GM23338 (cell line): Measurements from ENCODE around the gene SNCB. TPM values are rescaled to one million over a fixed set of nuclear protein-coding genes. Genes with fewer than 3 reads are reported as not detected.

Experiments used
- ATAC-seq: fragments of 200-7000 bp; cut with Tn5 transposase; 3 replicates; pipeline ENCODE4 v1.9.1; 2020
- DNase-seq: peaks from one replicate; pipeline ENCODE4 v3.0.0-alpha.2; 2015; ENCODE audit warnings: low spot score
- H2AFZ ChIP-seq: fragments of 200-600 bp; sonication (generic); 2 replicates; pipeline ENCODE4 v1.8.0; 2016; ENCODE audit warnings: antibody characterized with exemption, mild to moderate bottlenecking, moderate library complexity
- H3F3A ChIP-seq: fragments of 200-600 bp; sonication (generic); replicated peaks from 2 replicates; pipeline ENCODE4 v1.8.0; 2017; ENCODE audit warnings: antibody characterized with exemption, mixed run types, low read depth
- H3K27ac ChIP-seq: fragments of 200-600 bp; sonication (generic); 2 replicates; pipeline ENCODE4 v1.6.1; 2016; ENCODE audit warnings: low read depth
- H3K27me3 ChIP-seq: fragments of 200-600 bp; sonication (generic); 2 replicates; pipeline ENCODE4 v1.8.0; 2016; ENCODE audit warnings: mild to moderate bottlenecking, mixed run types, moderate library complexity; ENCODE audit not compliant: insufficient read depth
- H3K36me3 ChIP-seq: fragments of 200-600 bp; sonication (generic); 2 replicates; pipeline ENCODE4 v1.8.0; 2016; ENCODE audit warnings: mild to moderate bottlenecking; ENCODE audit not compliant: insufficient read depth
- H3K4me1 ChIP-seq: fragments of 200-600 bp; sonication (generic); 2 replicates; pipeline ENCODE4 v1.8.0; 2016; ENCODE audit warnings: mild to moderate bottlenecking, moderate library complexity; ENCODE audit not compliant: insufficient read depth
- H3K4me2 ChIP-seq: fragments of 200-600 bp; sonication (generic); 2 replicates; pipeline ENCODE4 v1.7.1; 2017; ENCODE audit warnings: mixed run types
- H3K4me3 ChIP-seq: fragments of 200-600 bp; sonication (generic); 2 replicates; pipeline ENCODE4 v1.6.1; 2016; ENCODE audit warnings: mixed run types
- H3K79me2 ChIP-seq: fragments of 200-600 bp; sonication (generic); replicated peaks from 2 replicates; pipeline ENCODE4 v1.8.0; 2017; ENCODE audit warnings: mild to moderate bottlenecking; ENCODE audit not compliant: insufficient read depth
- H3K9me2 ChIP-seq: fragments of 200-600 bp; sonication (generic); 2 replicates; pipeline ENCODE4 v1.8.0; 2017; ENCODE audit not compliant: insufficient read depth
- H4K20me1 ChIP-seq: fragments of 200-600 bp; sonication (generic); replicated peaks from 2 replicates; pipeline ENCODE4 v1.8.0; 2017; ENCODE audit warnings: mild to moderate bottlenecking; ENCODE audit not compliant: insufficient read depth
- H3K27ac Mint-ChIP-seq: 2 replicates; pipeline ENCODE4 v1.8.0; 2020; ENCODE audit warnings: inconsistent platforms, mild to moderate bottlenecking, moderate library complexity, mixed read lengths
- H3K27me3 Mint-ChIP-seq: 3 replicates; pipeline ENCODE4 v1.8.0; 2022; ENCODE audit warnings: low read depth, mild to moderate bottlenecking, moderate library complexity, mixed read lengths, inconsistent platforms; ENCODE audit not compliant: insufficient read depth, poor library complexity
- H3K36me3 Mint-ChIP-seq: 3 replicates; pipeline ENCODE4 v1.8.0; 2021; ENCODE audit warnings: low read depth, mild to moderate bottlenecking, inconsistent platforms, moderate library complexity, mixed read lengths
- H3K4me1 Mint-ChIP-seq: 3 replicates; pipeline ENCODE4 v1.8.0; 2020; ENCODE audit warnings: mild to moderate bottlenecking, inconsistent platforms, mixed read lengths
- H3K4me3 Mint-ChIP-seq: 3 replicates; pipeline ENCODE4 v1.8.0; 2021; ENCODE audit warnings: moderate library complexity, mild to moderate bottlenecking, inconsistent platforms, mixed read lengths
- H3K9me3 Mint-ChIP-seq: 3 replicates; pipeline ENCODE4 v1.8.0; 2020; ENCODE audit warnings: moderate library complexity, mild to moderate bottlenecking, inconsistent platforms, mixed read lengths
- CREB1 ChIP-seq: fragments of 250-450 bp; sonication (Bioruptor Pico); IDR thresholded peaks from 2 replicates; pipeline ENCODE4 v1.5.0; 2020; ENCODE audit warnings: low read depth, mild to moderate bottlenecking, moderate library complexity
- EZH2phosphoT487 ChIP-seq: fragments of 200-600 bp; sonication (generic); IDR thresholded peaks from one replicate; pipeline ENCODE4 v1.8.1; 2018; ENCODE audit warnings: antibody characterized with exemption; ENCODE audit not compliant: unreplicated experiment
- JUNB ChIP-seq: IDR thresholded peaks from one replicate; pipeline ENCODE4 v1.6.1; 2016; ENCODE audit warnings: antibody characterized with exemption; ENCODE audit not compliant: unreplicated experiment
- NANOG ChIP-seq: IDR thresholded peaks from 2 replicates; pipeline ENCODE4 v1.6.1; 2016; ENCODE audit warnings: antibody characterized with exemption, borderline replicate concordance
- polyA plus RNA-seq: library from polyadenylated mRNA; unstranded; fragments of >200 nt; fragmentation: Nextera tagmentation; extraction: Ambion mirVana; gene quantifications from 2 replicates; pipeline ENCODE4 v1.2.1, GENCODE V29; 2016
- total RNA-seq: library from RNA; depleted of rRNA; stranded (reverse); fragments of >200 nt; shearing (Covaris generic); gene quantifications from 2 replicates; pipeline ENCODE4 v1.2.3, GENCODE V29; 2014
- TF ChIP-seq, protein P1 (sequence below), 2 experiments: fragments of 200-600 bp in 1 of 2; sonication (generic) in 1 of 2; conservative IDR thresholded peaks; 2 replicates each; pipeline versions ENCODE4 v1.5.1 to v1.6.1; 2016 to 2017; ENCODE audit warnings: antibody characterized with exemption in 2 of 2, low read depth in 2 of 2, mild to moderate bottlenecking in 2 of 2, moderate library complexity in 1 of 2
- TF ChIP-seq, protein P2 (sequence below): IDR thresholded peaks from 2 replicates; pipeline ENCODE4 v1.6.1; 2016; ENCODE audit warnings: antibody characterized with exemption
- TF ChIP-seq, protein P3 (sequence below): IDR thresholded peaks from one replicate; pipeline ENCODE4 v1.6.1; 2018; ENCODE audit warnings: antibody characterized with exemption; ENCODE audit not compliant: unreplicated experiment

SNCB gene
- total and polyA plus RNA-seq, 2 experiments from 2014 or later = 3.6 to 13.5 TPM

DNA sequence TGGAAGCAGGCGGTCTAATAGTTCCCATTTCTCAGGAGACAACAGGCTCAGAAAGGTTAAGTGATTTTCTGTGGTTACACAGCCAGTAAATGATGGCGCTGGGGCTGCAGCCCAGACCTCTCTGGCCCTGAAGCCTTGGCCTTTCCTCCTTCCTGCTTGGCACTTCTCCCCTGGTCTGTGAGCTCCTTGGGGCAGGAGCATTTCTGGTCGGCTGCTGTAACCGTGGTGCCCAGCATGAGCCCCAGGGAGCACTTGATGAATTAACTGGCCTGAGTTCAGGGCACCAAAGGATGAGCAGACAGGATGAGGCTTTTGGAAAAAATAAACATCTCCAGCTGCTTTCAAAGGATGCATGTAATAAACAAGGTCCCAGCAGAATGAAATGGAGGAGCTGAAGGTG, 51.0 kb downstream of the SNCB start (continued):
- TF ChIP-seq CREB1 (no peak), JUNB (no peak), EZH2phosphoT487 (no peak)
- TF ChIP-seq, protein P1, sequence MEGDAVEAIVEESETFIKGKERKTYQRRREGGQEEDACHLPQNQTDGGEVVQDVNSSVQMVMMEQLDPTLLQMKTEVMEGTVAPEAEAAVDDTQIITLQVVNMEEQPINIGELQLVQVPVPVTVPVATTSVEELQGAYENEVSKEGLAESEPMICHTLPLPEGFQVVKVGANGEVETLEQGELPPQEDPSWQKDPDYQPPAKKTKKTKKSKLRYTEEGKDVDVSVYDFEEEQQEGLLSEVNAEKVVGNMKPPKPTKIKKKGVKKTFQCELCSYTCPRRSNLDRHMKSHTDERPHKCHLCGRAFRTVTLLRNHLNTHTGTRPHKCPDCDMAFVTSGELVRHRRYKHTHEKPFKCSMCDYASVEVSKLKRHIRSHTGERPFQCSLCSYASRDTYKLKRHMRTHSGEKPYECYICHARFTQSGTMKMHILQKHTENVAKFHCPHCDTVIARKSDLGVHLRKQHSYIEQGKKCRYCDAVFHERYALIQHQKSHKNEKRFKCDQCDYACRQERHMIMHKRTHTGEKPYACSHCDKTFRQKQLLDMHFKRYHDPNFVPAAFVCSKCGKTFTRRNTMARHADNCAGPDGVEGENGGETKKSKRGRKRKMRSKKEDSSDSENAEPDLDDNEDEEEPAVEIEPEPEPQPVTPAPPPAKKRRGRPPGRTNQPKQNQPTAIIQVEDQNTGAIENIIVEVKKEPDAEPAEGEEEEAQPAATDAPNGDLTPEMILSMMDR (conservative IDR thresholded peaks at IDR 0.05; ENCODE audit: low read depth in 2 of 2) = no peak
- TF ChIP-seq, protein P2, sequence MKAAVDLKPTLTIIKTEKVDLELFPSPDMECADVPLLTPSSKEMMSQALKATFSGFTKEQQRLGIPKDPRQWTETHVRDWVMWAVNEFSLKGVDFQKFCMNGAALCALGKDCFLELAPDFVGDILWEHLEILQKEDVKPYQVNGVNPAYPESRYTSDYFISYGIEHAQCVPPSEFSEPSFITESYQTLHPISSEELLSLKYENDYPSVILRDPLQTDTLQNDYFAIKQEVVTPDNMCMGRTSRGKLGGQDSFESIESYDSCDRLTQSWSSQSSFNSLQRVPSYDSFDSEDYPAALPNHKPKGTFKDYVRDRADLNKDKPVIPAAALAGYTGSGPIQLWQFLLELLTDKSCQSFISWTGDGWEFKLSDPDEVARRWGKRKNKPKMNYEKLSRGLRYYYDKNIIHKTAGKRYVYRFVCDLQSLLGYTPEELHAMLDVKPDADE = no peak

DNA sequence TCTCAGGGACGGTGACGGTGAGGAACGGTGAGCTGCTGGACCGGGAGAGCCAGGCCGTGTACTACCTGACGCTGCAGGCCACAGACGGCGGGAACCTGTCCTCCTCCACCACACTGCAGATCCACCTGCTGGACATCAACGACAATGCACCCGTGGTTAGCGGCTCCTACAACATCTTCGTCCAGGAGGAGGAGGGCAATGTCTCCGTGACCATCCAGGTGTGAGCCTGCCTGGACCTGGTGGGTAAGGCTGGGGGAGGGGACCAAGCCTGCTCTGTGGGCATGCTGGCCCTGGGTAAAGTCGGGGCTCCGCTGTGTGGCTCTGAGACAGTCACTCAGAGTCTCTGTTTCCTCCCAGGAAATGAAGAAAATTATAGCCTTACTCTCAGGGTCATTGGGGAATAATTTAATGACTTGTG, 51.9 kb downstream of the SNCB start:
- Histone ChIP-seq H3K36me3 (no peaks in the 10 kb centered on the region), H3K27ac (no peak overlapping the region), H3K79me2 (no peaks in the 10 kb centered on the region), H3K4me3 (no peak overlapping the region), H4K20me1 (no peaks in the 10 kb centered on the region; the same call in 1 of the 2 replicates), H3K9me2 (no peaks in the 10 kb centered on the region), H2AFZ (0 out of 2 replicates have a peak overlapping the region, but pooled peaks have one; percentile 6), H3K27me3 (no peaks in the 10 kb centered on the region), H3F3A (no peaks in the 10 kb centered on the region), H3K4me2 (no peak overlapping the region), H3K4me1 (no peaks in the 10 kb centered on the region)
- peak; percentile 90 for ATAC-seq
- Mint-ChIP-seq H3K4me1 (peaks cover 5% of the 10 kb centered on the region; the same call in 1 of the 3 replicates), H3K27ac (no peak overlapping the region), H3K27me3 (peaks cover 11% of the 10 kb centered on the region), H3K36me3 (no peaks in the 10 kb centered on the region), H3K4me3 (no peak overlapping the region), H3K9me3 (peaks cover 2% of the 10 kb centered on the region)
- DNase-seq = peak; percentile 95
- TF ChIP-seq EZH2phosphoT487 (no peak), NANOG (no peak)
- TF ChIP-seq, protein P3, sequence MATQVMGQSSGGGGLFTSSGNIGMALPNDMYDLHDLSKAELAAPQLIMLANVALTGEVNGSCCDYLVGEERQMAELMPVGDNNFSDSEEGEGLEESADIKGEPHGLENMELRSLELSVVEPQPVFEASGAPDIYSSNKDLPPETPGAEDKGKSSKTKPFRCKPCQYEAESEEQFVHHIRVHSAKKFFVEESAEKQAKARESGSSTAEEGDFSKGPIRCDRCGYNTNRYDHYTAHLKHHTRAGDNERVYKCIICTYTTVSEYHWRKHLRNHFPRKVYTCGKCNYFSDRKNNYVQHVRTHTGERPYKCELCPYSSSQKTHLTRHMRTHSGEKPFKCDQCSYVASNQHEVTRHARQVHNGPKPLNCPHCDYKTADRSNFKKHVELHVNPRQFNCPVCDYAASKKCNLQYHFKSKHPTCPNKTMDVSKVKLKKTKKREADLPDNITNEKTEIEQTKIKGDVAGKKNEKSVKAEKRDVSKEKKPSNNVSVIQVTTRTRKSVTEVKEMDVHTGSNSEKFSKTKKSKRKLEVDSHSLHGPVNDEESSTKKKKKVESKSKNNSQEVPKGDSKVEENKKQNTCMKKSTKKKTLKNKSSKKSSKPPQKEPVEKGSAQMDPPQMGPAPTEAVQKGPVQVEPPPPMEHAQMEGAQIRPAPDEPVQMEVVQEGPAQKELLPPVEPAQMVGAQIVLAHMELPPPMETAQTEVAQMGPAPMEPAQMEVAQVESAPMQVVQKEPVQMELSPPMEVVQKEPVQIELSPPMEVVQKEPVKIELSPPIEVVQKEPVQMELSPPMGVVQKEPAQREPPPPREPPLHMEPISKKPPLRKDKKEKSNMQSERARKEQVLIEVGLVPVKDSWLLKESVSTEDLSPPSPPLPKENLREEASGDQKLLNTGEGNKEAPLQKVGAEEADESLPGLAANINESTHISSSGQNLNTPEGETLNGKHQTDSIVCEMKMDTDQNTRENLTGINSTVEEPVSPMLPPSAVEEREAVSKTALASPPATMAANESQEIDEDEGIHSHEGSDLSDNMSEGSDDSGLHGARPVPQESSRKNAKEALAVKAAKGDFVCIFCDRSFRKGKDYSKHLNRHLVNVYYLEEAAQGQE = no peak
- TF ChIP-seq, protein P1 (conservative IDR thresholded peaks at IDR 0.05; ENCODE audit: low read depth in 2 of 2) = peak; percentile 65 to 88
